PFSK-1 (cell line): ENCODE data around the gene KRT78.

ENCODE experiments used
- POLR2AphosphoS5 ChIP-seq: IDR thresholded peaks from 2 replicates; pipeline ENCODE4 v1.6.1; 2012; ENCODE audit warnings: low read depth, mild to moderate bottlenecking, control low read depth, low read length, moderate library complexity
- SIN3A ChIP-seq: IDR thresholded peaks from 2 replicates; pipeline ENCODE4 v1.6.1; 2012; ENCODE audit warnings: mild to moderate bottlenecking, low read length, moderate library complexity, borderline replicate concordance; ENCODE audit not compliant: insufficient read depth
- TAF1 ChIP-seq: IDR thresholded peaks from 2 replicates; pipeline ENCODE4 v1.6.1; 2012; ENCODE audit warnings: low read length, control low read depth, borderline replicate concordance; ENCODE audit not compliant: insufficient read depth

- no peak for TF ChIP-seq TAF1
- no peak for TF ChIP-seq POLR2AphosphoS5
- no peak for TF ChIP-seq SIN3A
Measured at GRCh38 chr12:52789637-52790426, 59.0 kb downstream of the KRT78 start.
